Left lung (tissue), 10 donors: Measurements from ENCODE around the gene ANO2. TPM values are rescaled to one million over a fixed set of nuclear protein-coding genes. Genes with fewer than 3 reads are reported as not detected.

Experiments used
- ATAC-seq: fragments of 200-7000 bp; cut with Tn5 transposase; one replicate; pipeline ENCODE4 v1.9.1; 2020; ENCODE audit warnings: moderate library complexity
- DNase-seq, 4 donors: peaks; one replicate each; pipeline ENCODE4 v3.0.0-alpha.2; 2013 to 2020
- H3K27ac ChIP-seq, 2 donors: fragments of 200-600 bp; sonication (generic) in 1 of 2; one replicate each; pipeline versions ENCODE4 v1.5.0 to v1.8.0; 2020 to 2021
- H3K27me3 ChIP-seq, 2 donors: fragments of 200-600 bp; sonication (generic) in 1 of 2; one replicate each; pipeline versions ENCODE4 v1.5.0 to v1.8.0; 2020 to 2021
- H3K36me3 ChIP-seq, 2 donors: fragments of 200-600 bp; sonication (generic) in 1 of 2; one replicate each; pipeline versions ENCODE4 v1.5.0 to v1.8.0; 2020 to 2021
- H3K4me1 ChIP-seq, 2 donors: fragments of 200-600 bp; one replicate each; pipeline ENCODE4 v1.8.0; 2021
- H3K4me3 ChIP-seq, 2 donors: fragments of 200-600 bp; sonication (generic) in 1 of 2; one replicate each; pipeline versions ENCODE4 v1.5.0 to v1.8.0; 2020 to 2021; ENCODE audit warnings: mild to moderate bottlenecking in 1 of 2
- H3K9me3 ChIP-seq, 2 donors: fragments of 200-600 bp; sonication (generic) in 1 of 2; one replicate each; pipeline versions ENCODE4 v1.5.0 to v1.8.0; 2020 to 2021
- intact Hi-C, 2 donors: fragments of 100-400 bp; cut with DNase I; formaldehyde crosslinking; loops; one replicate each; pipeline versions ENCODE4 v1.11.2 to v1.14.2; 2022
- polyA plus RNA-seq, 6 donors: library from polyadenylated mRNA; unstranded; fragments of 120-200 nt; gene quantifications; one replicate each; pipeline ENCODE4 v1.2.1, GENCODE V29; 2013; ENCODE audit not compliant: insufficient read length in 6 of 6
- total RNA-seq, 2 donors: library from RNA; stranded (reverse); fragmentation: NEBNext Ultra II Directional; extraction: Animal tissue kit (Norgen Biotek cat#: 25700); gene quantifications; one replicate each; pipeline ENCODE4 v1.2.1, GENCODE V29; 2021
- TF ChIP-seq, protein P1 (sequence below), 2 donors: fragments of 200-600 bp; sonication (generic) in 1 of 2; IDR thresholded peaks; one replicate each; pipeline versions ENCODE4 v1.5.0 to v1.8.0; 2021; ENCODE audit warnings: antibody characterized with exemption in 2 of 2
- donor health status: DM: no; HTN: yes; CAD: no.
- donor health status: DM: no; HTN: no; CAD: no.

ANO2 gene
- total and polyA plus RNA-seq, 8 donors, result 3.4 to 10.5 (median 6.1) TPM

GRCh38 chr12:5523396-5524115 is 421.5 kb downstream of the ANO2 start:
- ATAC-seq, result no peak
- H3K4me1 ChIP-seq, result no peaks in the 10 kb centered on the region
- H3K27me3 ChIP-seq, result no peaks in the 10 kb centered on the region
- no peak overlapping the region for H3K27ac ChIP-seq
- no peaks in the 10 kb centered on the region for H3K36me3 ChIP-seq
- TF ChIP-seq, protein P1, sequence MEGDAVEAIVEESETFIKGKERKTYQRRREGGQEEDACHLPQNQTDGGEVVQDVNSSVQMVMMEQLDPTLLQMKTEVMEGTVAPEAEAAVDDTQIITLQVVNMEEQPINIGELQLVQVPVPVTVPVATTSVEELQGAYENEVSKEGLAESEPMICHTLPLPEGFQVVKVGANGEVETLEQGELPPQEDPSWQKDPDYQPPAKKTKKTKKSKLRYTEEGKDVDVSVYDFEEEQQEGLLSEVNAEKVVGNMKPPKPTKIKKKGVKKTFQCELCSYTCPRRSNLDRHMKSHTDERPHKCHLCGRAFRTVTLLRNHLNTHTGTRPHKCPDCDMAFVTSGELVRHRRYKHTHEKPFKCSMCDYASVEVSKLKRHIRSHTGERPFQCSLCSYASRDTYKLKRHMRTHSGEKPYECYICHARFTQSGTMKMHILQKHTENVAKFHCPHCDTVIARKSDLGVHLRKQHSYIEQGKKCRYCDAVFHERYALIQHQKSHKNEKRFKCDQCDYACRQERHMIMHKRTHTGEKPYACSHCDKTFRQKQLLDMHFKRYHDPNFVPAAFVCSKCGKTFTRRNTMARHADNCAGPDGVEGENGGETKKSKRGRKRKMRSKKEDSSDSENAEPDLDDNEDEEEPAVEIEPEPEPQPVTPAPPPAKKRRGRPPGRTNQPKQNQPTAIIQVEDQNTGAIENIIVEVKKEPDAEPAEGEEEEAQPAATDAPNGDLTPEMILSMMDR (IDR thresholded peaks at IDR 0.05), result no peak
- intact Hi-C loops, result no loop called here
- DNase-seq, result peak in 1 of 4 donors; percentile 57
- H3K4me3 ChIP-seq, result no peak overlapping the region
- no peaks in the 10 kb centered on the region for H3K9me3 ChIP-seq

- H3K9me3 ChIP-seq, result no peaks in the 10 kb centered on the region
- TF ChIP-seq, protein P1 (IDR thresholded peaks at IDR 0.05), result no peak
- no peaks in the 10 kb centered on the region for H3K4me1 ChIP-seq
- peak in 1 of 4 donors; percentile 53 for DNase-seq
- peak; percentile 13 for ATAC-seq
- no peaks in the 10 kb centered on the region for H3K36me3 ChIP-seq
- no peak overlapping the region for H3K4me3 ChIP-seq
- H3K27ac ChIP-seq, result no peak overlapping the region
- H3K27me3 ChIP-seq, result no peaks in the 10 kb centered on the region
- intact Hi-C loops, result no loop called here
These were observed 422.4 kb downstream of the ANO2 start for GRCh38 chr12:5522432-5523335.

DNA sequence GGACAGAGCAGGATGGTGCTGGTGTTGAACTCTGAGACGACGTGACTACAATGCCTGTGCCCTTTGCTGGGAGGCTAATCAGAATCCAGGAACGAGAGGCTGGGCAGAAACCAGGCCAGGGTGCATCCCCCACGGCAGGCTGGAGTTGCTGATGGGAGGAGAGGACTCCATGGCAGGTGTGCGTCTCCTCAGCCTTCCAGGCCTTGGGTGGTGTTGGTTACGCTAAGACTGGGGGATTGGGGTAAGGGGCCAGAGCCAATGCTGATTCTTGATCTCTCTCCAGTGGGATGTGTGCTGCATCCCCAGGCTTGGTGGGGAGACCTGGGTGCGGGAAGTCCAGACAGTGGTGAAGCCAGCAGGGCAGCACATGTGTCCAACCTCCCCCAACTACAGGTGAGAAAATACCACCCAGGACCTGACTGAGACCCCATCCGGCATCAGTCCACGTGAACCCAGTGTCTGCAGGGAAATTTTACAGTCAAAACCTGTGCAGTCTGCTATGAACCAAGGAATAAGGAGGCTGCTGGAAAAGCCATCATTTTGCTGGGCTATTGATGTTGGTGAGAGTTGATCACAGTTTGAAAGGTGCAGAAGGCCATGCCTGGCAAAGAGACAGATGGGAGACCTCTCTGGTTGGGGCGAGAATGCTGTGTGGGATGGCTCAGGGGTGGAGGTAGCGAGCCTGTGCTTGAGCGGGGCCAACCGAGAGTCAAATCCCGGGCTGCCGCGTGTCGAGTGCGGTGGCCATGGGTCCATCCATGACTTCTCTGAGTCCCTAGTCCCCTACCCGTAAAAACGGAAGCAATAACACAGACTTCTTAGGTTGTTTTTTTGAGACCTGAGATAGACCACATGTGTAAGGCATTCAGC is 423.4 kb downstream of the ANO2 start:
- H3K4me3 ChIP-seq, result no peak overlapping the region
- DNase-seq (peak in 1 of 4 donors; percentile 41), ATAC-seq (no peak)
- H3K9me3 ChIP-seq, result no peaks in the 10 kb centered on the region
- TF ChIP-seq, protein P1 (IDR thresholded peaks at IDR 0.05), result no peak
- no peaks in the 10 kb centered on the region for H3K36me3 ChIP-seq
- no peaks in the 10 kb centered on the region for H3K4me1 ChIP-seq
- intact Hi-C loops, result no loop called here
- no peak overlapping the region for H3K27ac ChIP-seq
- no peaks in the 10 kb centered on the region for H3K27me3 ChIP-seq

DNA sequence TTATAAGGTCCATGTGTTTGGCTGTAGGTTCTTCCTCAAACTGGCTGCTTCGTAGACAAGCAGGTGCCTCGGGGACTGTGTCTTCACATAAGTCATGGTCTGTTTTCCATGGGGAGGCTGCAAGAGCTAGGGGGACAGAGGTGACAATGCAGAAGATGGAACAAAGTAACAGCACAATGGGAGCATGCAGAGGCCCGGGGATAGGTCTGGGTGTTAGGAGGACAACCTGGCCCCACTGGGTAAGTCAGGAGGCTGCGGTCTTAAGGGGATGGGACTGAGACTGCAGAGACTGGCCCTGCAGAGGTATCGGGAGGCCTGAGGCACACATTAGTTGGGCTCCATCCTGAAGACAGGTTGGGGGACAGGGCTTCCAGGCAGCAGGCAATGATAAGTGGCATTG is 424.2 kb downstream of the ANO2 start:
- Histone ChIP-seq H3K4me1 (no peaks in the 10 kb centered on the region), H3K9me3 (no peaks in the 10 kb centered on the region), H3K36me3 (no peaks in the 10 kb centered on the region), H3K27ac (no peak overlapping the region), H3K4me3 (no peak overlapping the region), H3K27me3 (no peaks in the 10 kb centered on the region)
- DNase-seq, result no peak
- no peak for ATAC-seq
- TF ChIP-seq, protein P1 (IDR thresholded peaks at IDR 0.05), result no peak
- intact Hi-C loops, result no loop called here
